ENCODE measurements around the gene DNAH1. TPM values are rescaled to one million over a fixed set of nuclear protein-coding genes. Genes with fewer than 3 reads are reported as not detected.
A peak's percentile ranks its signal among the peaks of the same experiment; 100 is the strongest.

DNAH1 gene
- total RNA-seq, 1 donor from 2014 or later = 8.9 TPM

DNA sequence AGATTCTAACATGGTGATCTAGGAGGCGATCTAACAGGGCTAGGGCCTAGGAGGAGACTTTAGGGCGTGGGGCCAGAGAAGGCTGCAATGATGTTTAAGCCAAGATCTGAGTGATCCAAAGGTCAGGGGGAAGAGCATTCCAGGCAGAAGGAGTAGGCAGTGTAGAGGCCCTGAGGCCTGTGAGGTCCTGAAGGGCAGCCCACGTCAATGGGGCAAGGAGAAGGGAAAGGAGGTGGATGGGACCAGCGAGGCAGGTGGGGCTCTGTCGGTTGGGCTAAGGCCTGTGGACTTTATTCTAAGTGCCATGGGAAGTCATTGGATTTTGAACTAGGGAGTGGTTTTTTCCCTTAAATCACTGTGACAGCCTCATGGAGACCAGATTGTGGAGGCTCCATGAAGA is 10.2 kb upstream of the DNAH1 start:
- Mint-ChIP-seq H3K4me1 (ENCODE audit: low read depth, unreplicated experiment) (peaks cover 41% of the 10 kb centered on the region), H3K9me3 (ENCODE audit: unreplicated experiment) (peaks cover 15% of the 10 kb centered on the region), H3K27ac (ENCODE audit: unreplicated experiment) (peak overlapping the region; percentile 41), H3K4me3 (ENCODE audit: unreplicated experiment) (peak overlapping the region; percentile 49), H3K27me3 (ENCODE audit: unreplicated experiment) (peaks cover 19% of the 10 kb centered on the region), H3K36me3 (ENCODE audit: unreplicated experiment) (peaks cover 13% of the 10 kb centered on the region)
- DNase-seq = no peak
- TF ChIP-seq, protein P1, sequence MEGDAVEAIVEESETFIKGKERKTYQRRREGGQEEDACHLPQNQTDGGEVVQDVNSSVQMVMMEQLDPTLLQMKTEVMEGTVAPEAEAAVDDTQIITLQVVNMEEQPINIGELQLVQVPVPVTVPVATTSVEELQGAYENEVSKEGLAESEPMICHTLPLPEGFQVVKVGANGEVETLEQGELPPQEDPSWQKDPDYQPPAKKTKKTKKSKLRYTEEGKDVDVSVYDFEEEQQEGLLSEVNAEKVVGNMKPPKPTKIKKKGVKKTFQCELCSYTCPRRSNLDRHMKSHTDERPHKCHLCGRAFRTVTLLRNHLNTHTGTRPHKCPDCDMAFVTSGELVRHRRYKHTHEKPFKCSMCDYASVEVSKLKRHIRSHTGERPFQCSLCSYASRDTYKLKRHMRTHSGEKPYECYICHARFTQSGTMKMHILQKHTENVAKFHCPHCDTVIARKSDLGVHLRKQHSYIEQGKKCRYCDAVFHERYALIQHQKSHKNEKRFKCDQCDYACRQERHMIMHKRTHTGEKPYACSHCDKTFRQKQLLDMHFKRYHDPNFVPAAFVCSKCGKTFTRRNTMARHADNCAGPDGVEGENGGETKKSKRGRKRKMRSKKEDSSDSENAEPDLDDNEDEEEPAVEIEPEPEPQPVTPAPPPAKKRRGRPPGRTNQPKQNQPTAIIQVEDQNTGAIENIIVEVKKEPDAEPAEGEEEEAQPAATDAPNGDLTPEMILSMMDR (IDR thresholded peaks at IDR 0.05; ENCODE audit: partially characterized antibody, unreplicated experiment) = no peak

DNA sequence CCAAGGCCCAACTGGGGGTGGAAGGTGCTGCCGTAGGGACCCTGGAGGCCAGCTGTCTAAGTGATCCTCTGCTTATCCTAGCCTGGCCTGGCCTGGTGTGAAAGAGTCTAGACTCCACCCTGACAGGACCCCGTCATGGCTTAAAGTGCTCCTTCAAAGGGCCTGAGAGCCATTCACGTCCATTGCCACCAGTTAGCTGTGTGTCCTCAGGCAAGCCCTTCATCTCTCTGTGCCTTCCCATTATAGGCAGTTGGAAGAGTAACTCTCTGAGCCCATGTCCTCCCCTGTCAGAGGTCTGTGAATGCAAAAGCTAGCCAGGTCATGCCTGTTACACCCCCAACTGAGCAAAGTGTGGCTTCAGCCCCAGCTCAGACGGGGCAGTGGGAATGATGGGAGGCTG is 9.1 kb upstream of the DNAH1 start:
- peaks cover 40% of the 10 kb centered on the region for H3K4me1 Mint-ChIP-seq (ENCODE audit: low read depth, unreplicated experiment)
- no peak overlapping the region for H3K4me3 Mint-ChIP-seq (ENCODE audit: unreplicated experiment)
- peaks cover 15% of the 10 kb centered on the region for H3K9me3 Mint-ChIP-seq (ENCODE audit: unreplicated experiment)
- H3K27ac Mint-ChIP-seq (ENCODE audit: unreplicated experiment) = no peak overlapping the region
- H3K27me3 Mint-ChIP-seq (ENCODE audit: unreplicated experiment) = peaks cover 15% of the 10 kb centered on the region
- TF ChIP-seq, protein P1 (IDR thresholded peaks at IDR 0.05; ENCODE audit: partially characterized antibody, unreplicated experiment) = no peak
- peaks cover 13% of the 10 kb centered on the region for H3K36me3 Mint-ChIP-seq (ENCODE audit: unreplicated experiment)
- DNase-seq = no peak

GRCh38 chr3:52308308-52308707 is 7.8 kb upstream of the DNAH1 start:
- TF ChIP-seq, protein P1 (IDR thresholded peaks at IDR 0.05; ENCODE audit: partially characterized antibody, unreplicated experiment) = no peak
- H3K4me3 Mint-ChIP-seq (ENCODE audit: unreplicated experiment) = no peak overlapping the region
- peaks cover 37% of the 10 kb centered on the region for H3K4me1 Mint-ChIP-seq (ENCODE audit: low read depth, unreplicated experiment)
- H3K27ac Mint-ChIP-seq (ENCODE audit: unreplicated experiment) = peak overlapping the region; percentile 64
- H3K36me3 Mint-ChIP-seq (ENCODE audit: unreplicated experiment) = peaks cover 10% of the 10 kb centered on the region
- peaks cover 16% of the 10 kb centered on the region for H3K27me3 Mint-ChIP-seq (ENCODE audit: unreplicated experiment)
- DNase-seq = no peak
- peaks cover 17% of the 10 kb centered on the region for H3K9me3 Mint-ChIP-seq (ENCODE audit: unreplicated experiment)

DNA sequence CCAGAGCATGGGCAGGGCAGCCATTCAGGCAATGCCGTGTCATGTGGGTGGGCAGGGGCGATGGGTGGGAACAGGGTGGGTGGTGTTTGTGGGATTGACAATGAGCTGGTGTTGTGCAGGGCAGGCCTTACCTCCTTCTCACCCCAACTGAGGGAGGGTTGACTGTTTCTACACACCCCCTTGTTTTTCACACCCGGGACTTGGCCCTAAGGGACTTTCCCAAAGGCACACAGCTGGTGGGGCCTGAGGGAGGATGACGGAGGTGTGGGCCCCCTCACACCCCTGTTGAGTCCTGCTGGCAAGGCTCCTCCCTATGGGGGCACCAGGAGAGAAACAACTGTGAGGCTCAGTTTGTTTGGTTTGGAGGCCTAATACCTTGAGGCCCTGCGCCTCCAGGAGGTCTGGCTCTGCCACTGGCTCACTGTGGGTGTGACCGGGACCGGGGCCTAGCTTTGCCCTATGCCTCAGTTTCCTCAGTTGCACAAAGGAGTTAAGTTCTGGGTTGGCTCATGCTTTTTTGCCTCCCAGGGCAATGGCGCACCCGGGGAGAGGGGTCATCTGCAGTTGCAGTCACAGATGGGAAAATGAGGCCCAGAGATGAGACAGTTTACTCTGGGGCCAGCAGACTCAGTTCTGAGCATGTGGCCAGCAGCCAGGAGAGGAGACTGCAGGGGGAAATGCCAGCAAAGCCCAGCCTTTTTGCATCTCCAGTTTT is 5.1 kb upstream of the DNAH1 start:
- no peak for DNase-seq
- H3K9me3 Mint-ChIP-seq (ENCODE audit: unreplicated experiment) = peaks cover 15% of the 10 kb centered on the region
- peaks cover 17% of the 10 kb centered on the region for H3K27me3 Mint-ChIP-seq (ENCODE audit: unreplicated experiment)
- TF ChIP-seq, protein P1 (IDR thresholded peaks at IDR 0.05; ENCODE audit: partially characterized antibody, unreplicated experiment) = no peak
- H3K27ac Mint-ChIP-seq (ENCODE audit: unreplicated experiment) = peak overlapping the region; percentile 94
- peak overlapping the region; percentile 32 for H3K4me3 Mint-ChIP-seq (ENCODE audit: unreplicated experiment)
- peaks cover 40% of the 10 kb centered on the region for H3K4me1 Mint-ChIP-seq (ENCODE audit: low read depth, unreplicated experiment)
- H3K36me3 Mint-ChIP-seq (ENCODE audit: unreplicated experiment) = peaks cover 4% of the 10 kb centered on the region

DNA sequence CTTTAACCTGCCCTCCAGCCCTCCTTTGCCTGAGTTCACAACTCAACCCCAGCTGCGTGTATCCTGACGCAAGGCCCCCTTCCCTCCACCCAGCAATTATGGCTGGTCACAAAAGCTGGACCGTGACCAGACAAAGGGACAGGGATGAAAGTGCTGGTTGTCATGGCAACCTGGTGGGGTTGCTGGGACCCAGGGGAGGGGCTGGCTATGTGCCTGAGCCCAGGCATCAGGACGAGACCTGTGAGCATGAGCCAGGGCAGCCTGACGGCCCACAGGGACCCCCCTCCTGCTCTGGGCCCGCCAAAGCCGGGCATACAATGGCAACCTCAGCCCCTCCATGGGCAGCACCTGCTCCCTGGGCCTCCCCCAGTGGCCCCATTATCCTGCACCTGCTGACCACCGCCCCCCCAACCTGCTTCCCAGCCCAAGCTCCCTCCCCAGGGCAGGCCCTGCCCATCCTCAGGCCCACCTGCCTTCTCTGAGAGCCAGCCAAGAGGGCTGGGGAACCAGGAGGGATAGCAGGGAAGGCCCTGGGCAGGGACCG is 4.5 kb upstream of the DNAH1 start:
- peaks cover 18% of the 10 kb centered on the region for H3K9me3 Mint-ChIP-seq (ENCODE audit: unreplicated experiment)
- TF ChIP-seq, protein P1 (IDR thresholded peaks at IDR 0.05; ENCODE audit: partially characterized antibody, unreplicated experiment) = no peak
- DNase-seq = peak; percentile 90
- peaks cover 43% of the 10 kb centered on the region for H3K4me1 Mint-ChIP-seq (ENCODE audit: low read depth, unreplicated experiment)
- H3K36me3 Mint-ChIP-seq (ENCODE audit: unreplicated experiment) = no peaks in the 10 kb centered on the region
- no peak overlapping the region for H3K4me3 Mint-ChIP-seq (ENCODE audit: unreplicated experiment)
- H3K27me3 Mint-ChIP-seq (ENCODE audit: unreplicated experiment) = peaks cover 17% of the 10 kb centered on the region
- peak overlapping the region; percentile 94 for H3K27ac Mint-ChIP-seq (ENCODE audit: unreplicated experiment)

Measured in glutamatergic neuron (in vitro differentiated cells).